Endodermal cell (in vitro differentiated cells): ENCODE data around the gene VTI1A. TPM values are rescaled to one million over a fixed set of nuclear protein-coding genes. Genes with fewer than 3 reads are reported as not detected.

ENCODE experiments used
- DNase-seq: peaks from one replicate; pipeline ENCODE4 v3.0.0-alpha.2; 2017
- H3K27ac ChIP-seq: 2 replicates; pipeline ENCODE4 v1.5.1; 2013; ENCODE audit warnings: mild to moderate bottlenecking, low read depth, low read length, moderate library complexity
- H3K27me3 ChIP-seq: 2 replicates; pipeline ENCODE4 v1.6.1; 2013; ENCODE audit warnings: mild to moderate bottlenecking, low read length, moderate library complexity; ENCODE audit not compliant: insufficient read depth, control insufficient read depth, poor library complexity, severe bottlenecking
- H3K36me3 ChIP-seq: 2 replicates; pipeline ENCODE4 v1.7.0; 2013; ENCODE audit warnings: mild to moderate bottlenecking, low read length, moderate library complexity; ENCODE audit not compliant: control insufficient read depth, insufficient read depth
- H3K4me1 ChIP-seq: one replicate; pipeline ENCODE4 v1.7.0; 2013; ENCODE audit warnings: low read length; ENCODE audit not compliant: control insufficient read depth, insufficient read depth
- H3K4me3 ChIP-seq: 2 replicates; pipeline ENCODE4 v1.5.1; 2013; ENCODE audit warnings: mild to moderate bottlenecking, low read length, moderate library complexity
- H3K9ac ChIP-seq: 2 replicates; pipeline ENCODE4 v1.6.1; 2013; ENCODE audit warnings: mild to moderate bottlenecking, low read length, moderate library complexity; ENCODE audit not compliant: poor library complexity, severe bottlenecking; ENCODE audit errors: extremely low read depth
- H3K9me3 ChIP-seq: 2 replicates; pipeline ENCODE4 v1.6.1; 2013; ENCODE audit warnings: mild to moderate bottlenecking, low read length, moderate library complexity; ENCODE audit not compliant: control insufficient read depth
- H3K27ac Mint-ChIP-seq: 2 replicates; pipeline ENCODE4 v1.8.0; 2020; ENCODE audit warnings: mixed read lengths
- H3K27me3 Mint-ChIP-seq: 2 replicates; pipeline ENCODE4 v1.8.0; 2021; ENCODE audit warnings: mild to moderate bottlenecking, mixed read lengths; ENCODE audit not compliant: insufficient read depth
- H3K36me3 Mint-ChIP-seq: 2 replicates; pipeline ENCODE4 v1.8.0; 2020; ENCODE audit warnings: low read depth, mixed read lengths
- H3K4me1 Mint-ChIP-seq: 2 replicates; pipeline ENCODE4 v1.8.0; 2020; ENCODE audit warnings: mixed read lengths
- H3K4me3 Mint-ChIP-seq: 2 replicates; pipeline ENCODE4 v1.8.0; 2020; ENCODE audit warnings: mild to moderate bottlenecking, moderate library complexity, mixed read lengths
- H3K9me3 Mint-ChIP-seq: 2 replicates; pipeline ENCODE4 v1.8.0; 2020; ENCODE audit warnings: mild to moderate bottlenecking, mixed read lengths
- WGBS, 2 experiments: methylation state at CpG; one replicate each; pipeline versions ENCODE4 v1.1.5 to v1.1.7; 2013; ENCODE audit warnings: missing lambda C conversion rate in 2 of 2, mixed read lengths in 1 of 2; ENCODE audit not compliant: insufficient coverage in 1 of 2, insufficient read length in 1 of 2; 5-methylcytosine and 5-hydroxymethylcytosine counted together
- total RNA-seq, 2 donors: library from RNA; stranded (reverse); fragmentation: NEBNext Ultra II Directional in 1 of 2; extraction: Animal tissue kit (Norgen Biotek cat#: 25700) in 1 of 2; gene quantifications; 2 replicates in 1 of 2; 3 replicates in 1 of 2; pipeline ENCODE4 v1.2.1, GENCODE V29; 2021
- TF ChIP-seq, protein P1 (sequence below): fragments of 200-600 bp; sonication (generic); conservative IDR thresholded peaks from 2 replicates; pipeline ENCODE4 v1.5.0; 2021; ENCODE audit warnings: antibody characterized with exemption, mild to moderate bottlenecking

Gene VTI1A
- total RNA-seq, 2 donors from 2014 or later = 27.0 to 29.9 TPM

DNA sequence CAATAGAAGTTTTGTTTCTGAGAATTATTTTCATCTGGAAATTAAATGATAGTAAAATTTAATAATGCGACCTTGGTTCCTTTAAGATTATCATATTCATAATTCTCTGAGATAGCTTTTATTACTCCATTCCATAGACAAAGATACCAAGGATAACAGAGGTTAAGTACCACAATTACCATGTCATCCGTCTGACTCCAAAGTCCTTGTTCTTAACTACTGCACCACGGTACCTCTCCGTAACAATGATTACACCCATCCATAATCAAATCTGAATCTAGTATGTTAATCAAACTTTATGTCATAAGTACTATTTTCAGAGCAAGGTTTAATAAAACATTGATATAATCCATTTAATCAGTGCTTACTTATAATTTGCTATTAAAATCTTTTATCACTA is 8.7 kb upstream of the VTI1A start:
- H3K9me3 Mint-ChIP-seq = no peaks in the 10 kb centered on the region
- WGBS, 2 experiments = 92 to 100% methylated on average over 1 to 4 of the region's 4 CpGs
- Histone ChIP-seq H3K9ac (no peak overlapping the region), H3K27me3 (no peaks in the 10 kb centered on the region), H3K4me3 (no peak overlapping the region), H3K9me3 (no peaks in the 10 kb centered on the region), H3K4me1 (no peaks in the 10 kb centered on the region), H3K36me3 (peaks cover 73% of the 10 kb centered on the region), H3K27ac (no peak overlapping the region)
- no peak for DNase-seq
- no peaks in the 10 kb centered on the region for H3K27me3 Mint-ChIP-seq
- peaks cover 3% of the 10 kb centered on the region for H3K4me1 Mint-ChIP-seq
- H3K4me3 Mint-ChIP-seq = no peak overlapping the region
- H3K36me3 Mint-ChIP-seq = peaks cover 29% of the 10 kb centered on the region
- no peak overlapping the region for H3K27ac Mint-ChIP-seq
- TF ChIP-seq, protein P1, sequence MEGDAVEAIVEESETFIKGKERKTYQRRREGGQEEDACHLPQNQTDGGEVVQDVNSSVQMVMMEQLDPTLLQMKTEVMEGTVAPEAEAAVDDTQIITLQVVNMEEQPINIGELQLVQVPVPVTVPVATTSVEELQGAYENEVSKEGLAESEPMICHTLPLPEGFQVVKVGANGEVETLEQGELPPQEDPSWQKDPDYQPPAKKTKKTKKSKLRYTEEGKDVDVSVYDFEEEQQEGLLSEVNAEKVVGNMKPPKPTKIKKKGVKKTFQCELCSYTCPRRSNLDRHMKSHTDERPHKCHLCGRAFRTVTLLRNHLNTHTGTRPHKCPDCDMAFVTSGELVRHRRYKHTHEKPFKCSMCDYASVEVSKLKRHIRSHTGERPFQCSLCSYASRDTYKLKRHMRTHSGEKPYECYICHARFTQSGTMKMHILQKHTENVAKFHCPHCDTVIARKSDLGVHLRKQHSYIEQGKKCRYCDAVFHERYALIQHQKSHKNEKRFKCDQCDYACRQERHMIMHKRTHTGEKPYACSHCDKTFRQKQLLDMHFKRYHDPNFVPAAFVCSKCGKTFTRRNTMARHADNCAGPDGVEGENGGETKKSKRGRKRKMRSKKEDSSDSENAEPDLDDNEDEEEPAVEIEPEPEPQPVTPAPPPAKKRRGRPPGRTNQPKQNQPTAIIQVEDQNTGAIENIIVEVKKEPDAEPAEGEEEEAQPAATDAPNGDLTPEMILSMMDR = no peak

- no peaks in the 10 kb centered on the region for H3K9me3 Mint-ChIP-seq
- no peak for DNase-seq
- Histone ChIP-seq H3K27me3 (no peaks in the 10 kb centered on the region), H3K9me3 (no peaks in the 10 kb centered on the region), H3K36me3 (peaks cover 73% of the 10 kb centered on the region), H3K4me1 (no peaks in the 10 kb centered on the region), H3K4me3 (no peak overlapping the region), H3K27ac (no peak overlapping the region), H3K9ac (no peak overlapping the region)
- H3K4me1 Mint-ChIP-seq = peaks cover 7% of the 10 kb centered on the region
- H3K27ac Mint-ChIP-seq = no peak overlapping the region
- no peak overlapping the region for H3K4me3 Mint-ChIP-seq
- TF ChIP-seq, protein P1 = no peak
- H3K36me3 Mint-ChIP-seq = peaks cover 34% of the 10 kb centered on the region
- WGBS, 2 experiments = 100% methylated on average over 1 of the region's 1 CpG; no CpG with 5 or more reads in 1 of the 2 experiments
- no peaks in the 10 kb centered on the region for H3K27me3 Mint-ChIP-seq
Measured at GRCh38 chr10:112441520-112441919, 5.5 kb upstream of the VTI1A start.

GRCh38 chr10:112442063-112442462 is 5.0 kb upstream of the VTI1A start:
- Histone ChIP-seq H3K27me3 (no peaks in the 10 kb centered on the region), H3K36me3 (peaks cover 68% of the 10 kb centered on the region), H3K27ac (no peak overlapping the region), H3K4me3 (no peak overlapping the region), H3K9ac (no peak overlapping the region), H3K4me1 (no peaks in the 10 kb centered on the region), H3K9me3 (no peaks in the 10 kb centered on the region)
- Mint-ChIP-seq H3K9me3 (no peaks in the 10 kb centered on the region), H3K27me3 (no peaks in the 10 kb centered on the region), H3K4me1 (peaks cover 7% of the 10 kb centered on the region), H3K4me3 (no peak overlapping the region), H3K36me3 (peaks cover 34% of the 10 kb centered on the region), H3K27ac (no peak overlapping the region)
- TF ChIP-seq, protein P1 = no peak
- DNase-seq = no peak
- WGBS, 2 experiments = 64 to 85% methylated on average over 2 to 3 of the region's 3 CpGs
